ENCODE results near the gene CDC42EP4.

DNA sequence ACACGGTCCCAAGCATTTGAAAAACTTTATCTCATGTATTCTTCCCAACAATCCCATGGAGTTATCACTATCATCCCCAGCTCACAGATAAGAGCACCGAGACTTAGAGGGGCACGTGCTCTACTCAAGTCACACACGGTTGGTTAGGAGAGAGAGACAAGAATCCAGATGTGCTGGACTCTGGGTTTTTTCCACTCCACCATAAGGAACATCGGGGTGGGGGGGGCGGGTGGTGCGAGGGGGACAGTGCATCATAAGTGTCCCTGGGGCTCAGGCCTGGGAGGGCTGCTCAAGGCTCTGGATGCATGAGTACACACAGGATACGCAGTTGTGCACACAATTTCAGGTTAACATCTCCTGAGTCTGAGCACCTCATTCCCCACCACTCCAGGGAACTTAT lies 7.4 kb downstream of the CDC42EP4 start:
- TF ChIP-seq EZH2 (IDR thresholded peaks at IDR 0.05; ENCODE audit: low read depth), result no peak
- TF ChIP-seq, protein P1, sequence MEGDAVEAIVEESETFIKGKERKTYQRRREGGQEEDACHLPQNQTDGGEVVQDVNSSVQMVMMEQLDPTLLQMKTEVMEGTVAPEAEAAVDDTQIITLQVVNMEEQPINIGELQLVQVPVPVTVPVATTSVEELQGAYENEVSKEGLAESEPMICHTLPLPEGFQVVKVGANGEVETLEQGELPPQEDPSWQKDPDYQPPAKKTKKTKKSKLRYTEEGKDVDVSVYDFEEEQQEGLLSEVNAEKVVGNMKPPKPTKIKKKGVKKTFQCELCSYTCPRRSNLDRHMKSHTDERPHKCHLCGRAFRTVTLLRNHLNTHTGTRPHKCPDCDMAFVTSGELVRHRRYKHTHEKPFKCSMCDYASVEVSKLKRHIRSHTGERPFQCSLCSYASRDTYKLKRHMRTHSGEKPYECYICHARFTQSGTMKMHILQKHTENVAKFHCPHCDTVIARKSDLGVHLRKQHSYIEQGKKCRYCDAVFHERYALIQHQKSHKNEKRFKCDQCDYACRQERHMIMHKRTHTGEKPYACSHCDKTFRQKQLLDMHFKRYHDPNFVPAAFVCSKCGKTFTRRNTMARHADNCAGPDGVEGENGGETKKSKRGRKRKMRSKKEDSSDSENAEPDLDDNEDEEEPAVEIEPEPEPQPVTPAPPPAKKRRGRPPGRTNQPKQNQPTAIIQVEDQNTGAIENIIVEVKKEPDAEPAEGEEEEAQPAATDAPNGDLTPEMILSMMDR (conservative IDR thresholded peaks at IDR 0.05), result no peak
